Testis (tissue), 2 donors: ENCODE data around the gene PHF19.

Source experiments
- POLR2A ChIP-seq: fragments of 450-650 bp; IDR thresholded peaks from one replicate; pipeline ENCODE4 v1.6.1; 2017; ENCODE audit warnings: antibody characterized with exemption, mild to moderate bottlenecking, moderate library complexity
- TF ChIP-seq, protein P1 (sequence below), 3 experiments: fragments of 450-650 bp in 2 of 3; fragments of 200-600 bp in 1 of 3; sonication (generic) in 1 of 3; IDR thresholded peaks; one replicate each; pipeline ENCODE4 v1.5.1; 2016 to 2019; ENCODE audit warnings: antibody characterized with exemption in 3 of 3, mild to moderate bottlenecking in 2 of 3, moderate library complexity in 1 of 3

DNA sequence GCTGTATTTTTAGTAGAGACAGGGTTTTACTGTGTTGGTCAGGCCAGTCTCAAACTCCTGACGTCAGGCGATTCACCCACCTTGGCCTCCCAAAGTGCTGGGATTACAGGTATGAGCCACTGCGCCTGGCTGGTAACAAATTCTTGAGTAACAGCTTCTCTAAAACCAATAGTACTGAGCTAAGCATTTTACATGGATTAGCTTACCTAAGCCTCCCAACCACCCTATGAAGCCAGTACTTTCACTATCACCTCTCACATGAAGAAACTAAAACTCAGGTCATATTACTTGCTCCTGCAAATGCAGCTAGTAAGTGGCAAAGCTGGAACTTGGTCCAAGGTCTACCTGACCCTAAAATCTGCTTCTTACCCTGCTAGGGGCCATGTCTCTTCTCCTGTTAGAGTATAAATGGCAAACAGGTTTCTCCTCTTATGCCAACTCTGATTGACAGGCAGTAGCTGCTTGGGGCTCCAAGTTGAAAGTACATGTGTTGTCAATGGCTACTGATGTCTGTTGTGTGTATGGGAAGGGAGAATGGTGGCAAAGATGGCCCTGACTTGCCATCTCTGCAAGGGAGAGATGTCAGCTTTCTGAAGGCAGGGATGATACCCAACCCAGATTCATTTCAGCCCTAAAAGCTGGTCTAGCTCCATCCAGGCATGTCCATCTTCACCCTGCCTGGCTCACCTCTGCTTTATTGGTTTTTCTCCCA is 4.0 kb downstream of the PHF19 start:
- TF ChIP-seq, protein P1, sequence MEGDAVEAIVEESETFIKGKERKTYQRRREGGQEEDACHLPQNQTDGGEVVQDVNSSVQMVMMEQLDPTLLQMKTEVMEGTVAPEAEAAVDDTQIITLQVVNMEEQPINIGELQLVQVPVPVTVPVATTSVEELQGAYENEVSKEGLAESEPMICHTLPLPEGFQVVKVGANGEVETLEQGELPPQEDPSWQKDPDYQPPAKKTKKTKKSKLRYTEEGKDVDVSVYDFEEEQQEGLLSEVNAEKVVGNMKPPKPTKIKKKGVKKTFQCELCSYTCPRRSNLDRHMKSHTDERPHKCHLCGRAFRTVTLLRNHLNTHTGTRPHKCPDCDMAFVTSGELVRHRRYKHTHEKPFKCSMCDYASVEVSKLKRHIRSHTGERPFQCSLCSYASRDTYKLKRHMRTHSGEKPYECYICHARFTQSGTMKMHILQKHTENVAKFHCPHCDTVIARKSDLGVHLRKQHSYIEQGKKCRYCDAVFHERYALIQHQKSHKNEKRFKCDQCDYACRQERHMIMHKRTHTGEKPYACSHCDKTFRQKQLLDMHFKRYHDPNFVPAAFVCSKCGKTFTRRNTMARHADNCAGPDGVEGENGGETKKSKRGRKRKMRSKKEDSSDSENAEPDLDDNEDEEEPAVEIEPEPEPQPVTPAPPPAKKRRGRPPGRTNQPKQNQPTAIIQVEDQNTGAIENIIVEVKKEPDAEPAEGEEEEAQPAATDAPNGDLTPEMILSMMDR (IDR thresholded peaks at IDR 0.05): no peak
- no peak for TF ChIP-seq POLR2A
